Tibial nerve (tissue), 4 donors: ENCODE measurements around the gene GABPB1. TPM values are rescaled to one million over a fixed set of nuclear protein-coding genes. Genes with fewer than 3 reads are reported as not detected.

Experiments
- DNase-seq, 2 donors: peaks; one replicate each; pipeline ENCODE4 v3.0.0-alpha.2; 2019; ENCODE audit warnings: low spot score in 2 of 2
- H3K27ac ChIP-seq, 4 donors: fragments of 200-600 bp; sonication (generic) in 3 of 4; one replicate each; pipeline ENCODE4 v1.5.1; 2017 to 2019; ENCODE audit warnings: mild to moderate bottlenecking in 1 of 4
- H3K27me3 ChIP-seq, 2 donors: fragments of 200-600 bp; sonication (generic) in 1 of 2; one replicate each; pipeline versions ENCODE4 v1.5.1 to v1.6.0; 2017 to 2019
- H3K36me3 ChIP-seq, 3 donors: fragments of 200-600 bp; sonication (generic); one replicate each; pipeline ENCODE4 v1.5.1; 2018 to 2019
- H3K4me1 ChIP-seq, 4 donors: fragments of 200-600 bp; sonication (generic) in 3 of 4; one replicate each; pipeline ENCODE4 v1.5.1; 2017 to 2019
- H3K4me3 ChIP-seq, 4 donors: fragments of 200-600 bp; sonication (generic) in 3 of 4; one replicate each; pipeline ENCODE4 v1.5.1; 2017 to 2019; ENCODE audit warnings: mild to moderate bottlenecking in 1 of 4, moderate library complexity in 1 of 4
- H3K9me3 ChIP-seq, 4 donors: fragments of 200-600 bp; sonication (generic) in 3 of 4; one replicate each; pipeline ENCODE4 v1.5.1; 2017 to 2019
- CTCF ChIP-seq, 5 experiments: fragments of 200-600 bp in 3 of 5; fragments of 450-650 bp in 2 of 5; sonication (generic) in 3 of 5; IDR thresholded peaks; one replicate each; pipeline ENCODE4 v1.5.1; 2016 to 2019; ENCODE audit warnings: antibody characterized with exemption in 5 of 5, mild to moderate bottlenecking in 3 of 5, moderate library complexity in 2 of 5
- EP300 ChIP-seq, 2 donors: sonication (generic); formaldehyde crosslinking; IDR thresholded peaks; one replicate each; pipeline ENCODE4 v1.6.1; 2017; ENCODE audit warnings: antibody characterized with exemption in 2 of 2, mild to moderate bottlenecking in 1 of 2
- POLR2A ChIP-seq, 2 donors: fragments of 450-650 bp; IDR thresholded peaks; one replicate each; pipeline ENCODE4 v1.6.1; 2017; ENCODE audit warnings: antibody characterized with exemption in 2 of 2, mild to moderate bottlenecking in 2 of 2, moderate library complexity in 2 of 2
- WGBS, 2 donors: methylation state at CpG; one replicate each; pipeline ENCODE4 v1.1.5; 2018; 5-methylcytosine and 5-hydroxymethylcytosine counted together
- total RNA-seq, 4 donors: library from RNA; depleted of rRNA; stranded (reverse); fragments of >200 nt; gene quantifications; one replicate each; pipeline ENCODE4 v1.1.0, GENCODE V29; 2016

Gene GABPB1
- total RNA-seq, 4 donors from 2014 or later: 13.3 to 22.2 (median 17.4) TPM

GRCh38 chr15:50260969-50261496 is 94.0 kb downstream of the GABPB1 start:
- Histone ChIP-seq H3K4me3 (no peak overlapping the region), H3K4me1 (no peaks in the 10 kb centered on the region), H3K27ac (no peak overlapping the region), H3K36me3 (no peaks in the 10 kb centered on the region), H3K9me3 (no peaks in the 10 kb centered on the region), H3K27me3 (no peaks in the 10 kb centered on the region)
- DNase-seq: no peak
- 72 to 88% methylated on average over 2 of the region's 2 CpGs for WGBS, 2 donors
- no peak for TF ChIP-seq CTCF (IDR thresholded peaks at IDR 0.05)
- no peak for TF ChIP-seq POLR2A (IDR thresholded peaks at IDR 0.05)
- no peak for TF ChIP-seq EP300 (IDR thresholded peaks at IDR 0.05)

GRCh38 chr15:50259276-50259675 is 95.7 kb downstream of the GABPB1 start:
- Histone ChIP-seq H3K27ac (no peak overlapping the region), H3K36me3 (no peaks in the 10 kb centered on the region), H3K9me3 (no peaks in the 10 kb centered on the region), H3K4me3 (no peak overlapping the region), H3K4me1 (no peaks in the 10 kb centered on the region), H3K27me3 (no peaks in the 10 kb centered on the region)
- 68 to 74% methylated on average over 5 of the region's 5 CpGs for WGBS, 2 donors
- no peak for TF ChIP-seq POLR2A (IDR thresholded peaks at IDR 0.05)
- no peak for TF ChIP-seq CTCF (IDR thresholded peaks at IDR 0.05)
- no peak for TF ChIP-seq EP300 (IDR thresholded peaks at IDR 0.05)
- no peak for DNase-seq

GRCh38 chr15:50257924-50258323 is 97.1 kb downstream of the GABPB1 start:
- Histone ChIP-seq H3K4me1 (no peaks in the 10 kb centered on the region), H3K4me3 (no peak overlapping the region), H3K36me3 (no peaks in the 10 kb centered on the region), H3K27ac (no peak overlapping the region), H3K9me3 (no peaks in the 10 kb centered on the region), H3K27me3 (no peaks in the 10 kb centered on the region)
- DNase-seq: no peak
- WGBS, 2 donors: 89 to 92% methylated on average over 3 of the region's 3 CpGs
- TF ChIP-seq POLR2A (IDR thresholded peaks at IDR 0.05) (no peak), CTCF (IDR thresholded peaks at IDR 0.05) (no peak), EP300 (IDR thresholded peaks at IDR 0.05) (no peak)

- 88 to 90% methylated on average over 6 to 8 of the region's 8 CpGs for WGBS, 2 donors
- no peaks in the 10 kb centered on the region for H3K4me1 ChIP-seq
- no peaks in the 10 kb centered on the region for H3K36me3 ChIP-seq
- no peak overlapping the region for H3K27ac ChIP-seq
- DNase-seq: no peak
- H3K27me3 ChIP-seq: no peaks in the 10 kb centered on the region
- no peak for TF ChIP-seq CTCF (IDR thresholded peaks at IDR 0.05)
- TF ChIP-seq POLR2A (IDR thresholded peaks at IDR 0.05): no peak
- TF ChIP-seq EP300 (IDR thresholded peaks at IDR 0.05): no peak
- H3K4me3 ChIP-seq: no peak overlapping the region
- no peaks in the 10 kb centered on the region for H3K9me3 ChIP-seq
These were observed 97.7 kb downstream of the GABPB1 start for GRCh38 chr15:50257332-50257731.

GRCh38 chr15:50256188-50257041 is 98.6 kb downstream of the GABPB1 start:
- Histone ChIP-seq H3K36me3 (no peaks in the 10 kb centered on the region), H3K4me3 (no peak overlapping the region), H3K27me3 (no peaks in the 10 kb centered on the region), H3K4me1 (no peaks in the 10 kb centered on the region), H3K27ac (no peak overlapping the region), H3K9me3 (no peaks in the 10 kb centered on the region)
- TF ChIP-seq CTCF (IDR thresholded peaks at IDR 0.05) (no peak), POLR2A (IDR thresholded peaks at IDR 0.05) (no peak), EP300 (IDR thresholded peaks at IDR 0.05) (no peak)
- no peak for DNase-seq
- 59 to 70% methylated on average over 5 of the region's 5 CpGs for WGBS, 2 donors
